ENCODE data around the gene DNASE1L3.

The DNASE1L3 gene

GRCh38 chr3:58173669-58174398, 36.9 kb downstream of the DNASE1L3 start:
- Histone ChIP-seq H3K4me3 (ENCODE audit: low read depth, low read length) (no peak overlapping the region), H4K91ac (ENCODE audit: low read depth, low read length) (no peak overlapping the region), H3K79me2 (ENCODE audit: control insufficient read depth, insufficient read depth, low read length, poor library complexity) (no peaks in the 10 kb centered on the region), H3K14ac (ENCODE audit: low read length) (no peak overlapping the region), H2BK5ac (ENCODE audit: low read depth, low read length, poor library complexity) (no peak overlapping the region), H3K4me1 (ENCODE audit: control insufficient read depth in 1 of 2, insufficient read depth in 2 of 2, low read length in 2 of 2) (peaks cover 7% of the 10 kb centered on the region in 2 experiments), H3K4me2 (ENCODE audit: low read length) (no peak overlapping the region), H4K12ac (ENCODE audit: low read depth, low read length) (no peak overlapping the region), H3K36me3 (ENCODE audit: control insufficient read depth in 1 of 2, insufficient read depth in 2 of 2, low read length in 2 of 2) (peaks cover 27 to 32% of the 10 kb centered on the region in 2 experiments), H3K9me3 (ENCODE audit: insufficient read depth, low read depth, low read length) (no peaks in the 10 kb centered on the region), H2AK5ac (ENCODE audit: low read length) (no peak overlapping the region), H3K79me1 (ENCODE audit: low read length) (peaks cover 3% of the 10 kb centered on the region), H4K8ac (ENCODE audit: low read depth, low read length) (no peak overlapping the region), H3K18ac (ENCODE audit: low read length) (no peak overlapping the region), H3K23ac (ENCODE audit: low read length) (no peak overlapping the region), H2AFZ (ENCODE audit: insufficient read depth, low read length, poor library complexity) (no peak overlapping the region), H3K27me3 (ENCODE audit: insufficient read depth, low read length) (no peaks in the 10 kb centered on the region), H3K27ac (ENCODE audit: low read depth, low read length) (no peak overlapping the region), H3K9ac (ENCODE audit: low read length) (no peak overlapping the region), H3K4ac (ENCODE audit: low read depth, low read length) (no peak overlapping the region), H2BK120ac (ENCODE audit: insufficient read depth, low read length, poor library complexity) (no peak overlapping the region), H2BK12ac (ENCODE audit: low read length) (no peak overlapping the region)
- peak; percentile 57 to 74 for DNase-seq
- no CpG with 5 or more reads among the region's 12 CpGs for WGBS (ENCODE audit: extremely low coverage, insufficient coverage, insufficient read length)

GRCh38 chr3:58173029-58173668, 37.6 kb downstream of the DNASE1L3 start:
- Histone ChIP-seq H3K9ac (ENCODE audit: low read length) (no peak overlapping the region), H3K14ac (ENCODE audit: low read length) (no peak overlapping the region), H3K4me1 (ENCODE audit: control insufficient read depth in 1 of 2, insufficient read depth in 2 of 2, low read length in 2 of 2) (peaks cover 6% of the 10 kb centered on the region in 2 experiments), H3K27me3 (ENCODE audit: insufficient read depth, low read length) (no peaks in the 10 kb centered on the region), H4K91ac (ENCODE audit: low read depth, low read length) (no peak overlapping the region), H4K12ac (ENCODE audit: low read depth, low read length) (no peak overlapping the region), H3K18ac (ENCODE audit: low read length) (no peak overlapping the region), H2BK5ac (ENCODE audit: low read depth, low read length, poor library complexity) (no peak overlapping the region), H3K4me3 (ENCODE audit: low read depth, low read length) (no peak overlapping the region), H2AK5ac (ENCODE audit: low read length) (no peak overlapping the region), H3K4me2 (ENCODE audit: low read length) (no peak overlapping the region), H3K27ac (ENCODE audit: low read depth, low read length) (no peak overlapping the region), H3K9me3 (ENCODE audit: insufficient read depth, low read depth, low read length) (no peaks in the 10 kb centered on the region), H2BK120ac (ENCODE audit: insufficient read depth, low read length, poor library complexity) (no peak overlapping the region), H3K36me3 (ENCODE audit: control insufficient read depth in 1 of 2, insufficient read depth in 2 of 2, low read length in 2 of 2) (peaks cover 31 to 36% of the 10 kb centered on the region in 2 experiments), H3K79me1 (ENCODE audit: low read length) (peaks cover 3% of the 10 kb centered on the region), H3K79me2 (ENCODE audit: control insufficient read depth, insufficient read depth, low read length, poor library complexity) (no peaks in the 10 kb centered on the region), H3K23ac (ENCODE audit: low read length) (no peak overlapping the region), H3K4ac (ENCODE audit: low read depth, low read length) (no peak overlapping the region), H4K8ac (ENCODE audit: low read depth, low read length) (no peak overlapping the region), H2AFZ (ENCODE audit: insufficient read depth, low read length, poor library complexity) (no peak overlapping the region), H2BK12ac (ENCODE audit: low read length) (no peak overlapping the region)
- DNase-seq: peak in 1 of 2 donors; percentile 37
- no CpG with 5 or more reads among the region's 14 CpGs for WGBS (ENCODE audit: extremely low coverage, insufficient coverage, insufficient read length)

DNA sequence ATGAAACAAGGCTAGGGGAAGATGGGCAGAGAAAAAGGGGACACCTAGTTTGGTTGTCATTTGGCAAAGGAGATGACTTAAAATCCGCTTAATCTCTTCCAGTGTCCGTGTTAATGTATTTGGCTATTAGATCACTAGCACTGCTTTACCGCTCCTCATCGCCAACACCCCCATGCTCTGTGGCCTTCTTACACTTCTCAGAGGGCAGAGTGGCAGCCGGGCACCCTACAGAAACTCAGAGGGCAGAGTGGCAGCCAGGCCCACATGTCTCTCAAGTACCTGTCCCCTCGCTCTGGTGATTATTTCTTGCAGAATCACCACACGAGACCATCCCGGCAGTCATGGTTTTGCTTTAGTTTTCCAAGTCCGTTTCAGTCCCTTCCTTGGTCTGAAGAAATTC, 39.6 kb downstream of the DNASE1L3 start:
- Histone ChIP-seq H2AK5ac (ENCODE audit: low read length) (no peak overlapping the region), H3K4me2 (ENCODE audit: low read length) (no peak overlapping the region), H2AFZ (ENCODE audit: insufficient read depth, low read length, poor library complexity) (no peak overlapping the region), H2BK120ac (ENCODE audit: insufficient read depth, low read length, poor library complexity) (no peak overlapping the region), H3K4ac (ENCODE audit: low read depth, low read length) (no peak overlapping the region), H3K9me3 (ENCODE audit: insufficient read depth, low read depth, low read length) (no peaks in the 10 kb centered on the region), H3K14ac (ENCODE audit: low read length) (no peak overlapping the region), H3K27me3 (ENCODE audit: insufficient read depth, low read length) (no peaks in the 10 kb centered on the region), H4K91ac (ENCODE audit: low read depth, low read length) (no peak overlapping the region), H3K36me3 (ENCODE audit: control insufficient read depth in 1 of 2, insufficient read depth in 2 of 2, low read length in 2 of 2) (peaks cover 45 to 50% of the 10 kb centered on the region in 2 experiments), H3K18ac (ENCODE audit: low read length) (no peak overlapping the region), H3K9ac (ENCODE audit: low read length) (no peak overlapping the region), H4K8ac (ENCODE audit: low read depth, low read length) (no peak overlapping the region), H3K27ac (ENCODE audit: low read depth, low read length) (no peak overlapping the region), H3K79me2 (ENCODE audit: control insufficient read depth, insufficient read depth, low read length, poor library complexity) (no peaks in the 10 kb centered on the region), H3K79me1 (ENCODE audit: low read length) (no peaks in the 10 kb centered on the region), H2BK12ac (ENCODE audit: low read length) (no peak overlapping the region), H4K12ac (ENCODE audit: low read depth, low read length) (no peak overlapping the region), H3K23ac (ENCODE audit: low read length) (no peak overlapping the region), H3K4me3 (ENCODE audit: low read depth, low read length) (no peak overlapping the region), H2BK5ac (ENCODE audit: low read depth, low read length, poor library complexity) (no peak overlapping the region), H3K4me1 (ENCODE audit: control insufficient read depth in 1 of 2, insufficient read depth in 2 of 2, low read length in 2 of 2) (no peaks in the 10 kb centered on the region)
- WGBS (ENCODE audit: extremely low coverage, insufficient coverage, insufficient read length): no CpG with 5 or more reads among the region's 9 CpGs
- no peak for DNase-seq

DNA sequence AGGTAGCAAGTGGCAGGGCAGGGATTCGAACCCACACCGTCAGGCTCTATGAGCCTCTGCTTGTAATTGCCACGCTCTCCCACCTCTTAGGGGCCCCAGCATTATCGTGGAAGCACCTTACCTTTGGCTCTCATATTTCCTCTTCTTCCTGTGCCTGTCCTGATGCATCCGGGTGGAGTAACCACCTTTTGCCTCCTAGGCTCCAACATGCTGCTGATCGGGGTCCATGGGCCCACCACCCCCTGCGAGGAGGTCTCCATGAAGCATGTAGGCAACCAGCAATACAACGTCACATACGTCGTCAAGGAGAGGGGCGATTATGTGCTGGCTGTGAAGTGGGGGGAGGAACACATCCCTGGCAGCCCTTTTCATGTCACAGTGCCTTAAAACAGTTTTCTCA, 40.4 kb downstream of the DNASE1L3 start:
- no peak overlapping the region for H3K9ac ChIP-seq (ENCODE audit: low read length)
- no peaks in the 10 kb centered on the region for H3K79me1 ChIP-seq (ENCODE audit: low read length)
- no peak overlapping the region for H4K12ac ChIP-seq (ENCODE audit: low read depth, low read length)
- H3K18ac ChIP-seq (ENCODE audit: low read length): no peak overlapping the region
- H4K8ac ChIP-seq (ENCODE audit: low read depth, low read length): no peak overlapping the region
- peaks cover 45 to 53% of the 10 kb centered on the region in 2 experiments for H3K36me3 ChIP-seq (ENCODE audit: control insufficient read depth in 1 of 2, insufficient read depth in 2 of 2, low read length in 2 of 2)
- H4K91ac ChIP-seq (ENCODE audit: low read depth, low read length): no peak overlapping the region
- no peak overlapping the region for H2AK5ac ChIP-seq (ENCODE audit: low read length)
- WGBS (ENCODE audit: extremely low coverage, insufficient coverage, insufficient read length): no CpG with 5 or more reads among the region's 11 CpGs
- H2BK120ac ChIP-seq (ENCODE audit: insufficient read depth, low read length, poor library complexity): no peak overlapping the region
- H2BK12ac ChIP-seq (ENCODE audit: low read length): no peak overlapping the region
- no peak overlapping the region for H3K4me3 ChIP-seq (ENCODE audit: low read depth, low read length)
- DNase-seq: no peak
- H3K4ac ChIP-seq (ENCODE audit: low read depth, low read length): no peak overlapping the region
- no peaks in the 10 kb centered on the region for H3K79me2 ChIP-seq (ENCODE audit: control insufficient read depth, insufficient read depth, low read length, poor library complexity)
- no peak overlapping the region for H3K23ac ChIP-seq (ENCODE audit: low read length)
- H3K27ac ChIP-seq (ENCODE audit: low read depth, low read length): no peak overlapping the region
- H3K4me1 ChIP-seq (ENCODE audit: control insufficient read depth in 1 of 2, insufficient read depth in 2 of 2, low read length in 2 of 2): peaks cover 2% of the 10 kb centered on the region in 2 experiments
- no peak overlapping the region for H2BK5ac ChIP-seq (ENCODE audit: low read depth, low read length, poor library complexity)
- H3K9me3 ChIP-seq (ENCODE audit: insufficient read depth, low read depth, low read length): no peaks in the 10 kb centered on the region
- no peak overlapping the region for H3K14ac ChIP-seq (ENCODE audit: low read length)
- H3K27me3 ChIP-seq (ENCODE audit: insufficient read depth, low read length): no peaks in the 10 kb centered on the region
- H3K4me2 ChIP-seq (ENCODE audit: low read length): no peak overlapping the region
- no peak overlapping the region for H2AFZ ChIP-seq (ENCODE audit: insufficient read depth, low read length, poor library complexity)

Data from trophoblast cell (in vitro differentiated cells and primary cell).